Ecto neural progenitor cell (in vitro differentiated cells): ENCODE results near the gene NELFB.

ENCODE experiments used
- DNase-seq: peaks from one replicate; pipeline ENCODE4 v3.0.0-alpha.2; 2018; ENCODE audit warnings: low spot score

Gene NELFB

GRCh38 chr9:137314561-137315560 is 59.7 kb downstream of the NELFB start:
- peak; percentile 58 for DNase-seq

GRCh38 chr9:137315581-137316011 is 60.5 kb downstream of the NELFB start:
- DNase-seq, result no peak

GRCh38 chr9:137316012-137316981 is 61.2 kb downstream of the NELFB start:
- peak; percentile 87 for DNase-seq

GRCh38 chr9:137317021-137317717 is 62.0 kb downstream of the NELFB start:
- peak; percentile 57 for DNase-seq

GRCh38 chr9:137317718-137318511 is 62.8 kb downstream of the NELFB start:
- no peak for DNase-seq

GRCh38 chr9:137318602-137319001 is 63.5 kb downstream of the NELFB start:
- DNase-seq, result no peak

- peak; percentile 83 for DNase-seq
These were observed 64.0 kb downstream of the NELFB start for GRCh38 chr9:137319011-137319738.

GRCh38 chr9:137319739-137320551 is 64.8 kb downstream of the NELFB start:
- peak; percentile 48 for DNase-seq

GRCh38 chr9:137320555-137321384 is 65.6 kb downstream of the NELFB start:
- DNase-seq, result peak; percentile 62

GRCh38 chr9:137321726-137322361 is 66.7 kb downstream of the NELFB start:
- DNase-seq, result no peak
